ENCODE data around the gene TBC1D7. TPM values are rescaled to one million over a fixed set of nuclear protein-coding genes. Genes with fewer than 3 reads are reported as not detected.

Gene TBC1D7
- total RNA-seq, 4 donors from 2014 or later: 4.4 to 23.6 (median 12.5) TPM; not detected in 1

DNA sequence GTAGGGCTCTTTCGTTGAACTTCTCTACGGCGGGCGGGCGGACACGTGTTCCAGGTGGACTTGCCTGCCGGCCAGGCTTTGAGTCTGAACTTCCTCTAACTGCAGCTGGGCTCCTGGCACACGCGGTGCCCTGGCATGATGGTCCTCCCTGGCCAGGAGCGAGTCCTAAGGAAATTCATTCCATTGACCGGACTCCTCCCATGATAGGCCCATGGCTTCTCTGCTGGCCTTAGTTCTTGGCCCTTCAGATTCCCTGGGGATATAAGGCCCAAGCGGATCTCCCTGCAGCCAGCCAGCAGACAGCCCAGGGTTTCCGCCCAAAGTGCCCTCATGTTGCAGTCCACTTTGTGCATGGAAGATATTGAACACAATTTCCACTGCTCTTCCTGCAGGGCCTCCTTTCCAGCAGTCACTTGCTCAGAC, 39.4 kb downstream of the TBC1D7 start:
- intact Hi-C loops (cut with DNase I; ENCODE audit: low total_unique reads): no loop called here
- TF ChIP-seq, protein P1, sequence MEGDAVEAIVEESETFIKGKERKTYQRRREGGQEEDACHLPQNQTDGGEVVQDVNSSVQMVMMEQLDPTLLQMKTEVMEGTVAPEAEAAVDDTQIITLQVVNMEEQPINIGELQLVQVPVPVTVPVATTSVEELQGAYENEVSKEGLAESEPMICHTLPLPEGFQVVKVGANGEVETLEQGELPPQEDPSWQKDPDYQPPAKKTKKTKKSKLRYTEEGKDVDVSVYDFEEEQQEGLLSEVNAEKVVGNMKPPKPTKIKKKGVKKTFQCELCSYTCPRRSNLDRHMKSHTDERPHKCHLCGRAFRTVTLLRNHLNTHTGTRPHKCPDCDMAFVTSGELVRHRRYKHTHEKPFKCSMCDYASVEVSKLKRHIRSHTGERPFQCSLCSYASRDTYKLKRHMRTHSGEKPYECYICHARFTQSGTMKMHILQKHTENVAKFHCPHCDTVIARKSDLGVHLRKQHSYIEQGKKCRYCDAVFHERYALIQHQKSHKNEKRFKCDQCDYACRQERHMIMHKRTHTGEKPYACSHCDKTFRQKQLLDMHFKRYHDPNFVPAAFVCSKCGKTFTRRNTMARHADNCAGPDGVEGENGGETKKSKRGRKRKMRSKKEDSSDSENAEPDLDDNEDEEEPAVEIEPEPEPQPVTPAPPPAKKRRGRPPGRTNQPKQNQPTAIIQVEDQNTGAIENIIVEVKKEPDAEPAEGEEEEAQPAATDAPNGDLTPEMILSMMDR (IDR thresholded peaks at IDR 0.05): no peak
- no peak for TF ChIP-seq POLR2A (IDR thresholded peaks at IDR 0.05)
- no peaks in the 10 kb centered on the region for H3K36me3 ChIP-seq
- H3K9me3 ChIP-seq: peaks cover 0 to 7% of the 10 kb centered on the region in 2 donors
- no peaks in the 10 kb centered on the region for H3K27me3 ChIP-seq
- H3K4me3 ChIP-seq: no peak overlapping the region
- no peak for DNase-seq
- no peaks in the 10 kb centered on the region for H3K4me1 ChIP-seq
- H3K27ac ChIP-seq: no peak overlapping the region

DNA sequence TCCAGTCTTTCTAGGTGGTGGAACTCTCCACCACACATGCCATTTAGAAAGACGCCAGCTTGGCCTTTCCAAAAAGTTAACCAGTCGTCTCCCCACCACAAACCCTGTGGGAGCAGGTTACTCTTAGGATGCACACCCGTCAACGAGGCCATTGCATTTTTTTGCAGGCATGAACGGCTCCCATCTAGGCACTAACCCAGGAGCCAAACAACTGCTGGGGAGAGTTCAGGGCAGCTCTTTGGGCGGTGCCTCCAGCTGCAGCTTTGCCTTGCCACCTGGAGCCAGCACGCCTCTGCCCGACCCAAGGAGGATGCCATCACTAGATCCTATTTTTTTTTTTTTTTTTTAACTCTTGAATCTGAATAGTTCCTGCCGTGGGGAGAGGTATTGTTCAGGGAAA, 39.9 kb downstream of the TBC1D7 start:
- TF ChIP-seq, protein P1 (IDR thresholded peaks at IDR 0.05): no peak
- TF ChIP-seq POLR2A (IDR thresholded peaks at IDR 0.05): no peak
- H3K4me3 ChIP-seq: no peak overlapping the region
- intact Hi-C loops (cut with DNase I; ENCODE audit: low total_unique reads): no loop called here

DNA sequence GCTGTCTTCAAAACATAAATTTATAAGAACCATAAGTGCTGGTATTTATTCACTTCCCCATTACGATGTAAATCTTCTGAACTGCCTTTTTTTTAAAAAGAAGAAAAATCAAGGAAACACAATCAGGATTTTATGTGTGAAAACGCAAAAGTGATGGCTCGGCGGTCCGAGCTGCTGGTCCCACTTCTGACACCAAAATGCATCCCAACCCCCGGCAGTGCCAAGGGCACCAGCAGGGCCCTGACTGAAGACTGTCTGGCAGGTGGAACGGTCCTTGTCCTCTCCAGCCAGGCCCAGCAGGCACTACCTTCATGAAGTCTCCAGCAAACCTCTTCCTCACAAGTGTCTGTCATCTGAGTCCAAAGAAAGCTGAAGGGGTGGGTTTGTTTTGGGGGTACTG, 41.2 kb downstream of the TBC1D7 start:
- TF ChIP-seq, protein P1 (IDR thresholded peaks at IDR 0.05): no peak
- TF ChIP-seq POLR2A (IDR thresholded peaks at IDR 0.05): no peak
- no peaks in the 10 kb centered on the region for H3K4me1 ChIP-seq
- DNase-seq: no peak
- H3K27ac ChIP-seq: no peak overlapping the region
- H3K4me3 ChIP-seq: no peak overlapping the region
- no peaks in the 10 kb centered on the region for H3K36me3 ChIP-seq
- H3K9me3 ChIP-seq: peaks cover 0 to 7% of the 10 kb centered on the region in 2 donors
- intact Hi-C loops (cut with DNase I; ENCODE audit: low total_unique reads): no loop called here
- H3K27me3 ChIP-seq: no peaks in the 10 kb centered on the region

More for the DNA sequence above, 39.9 kb downstream of the TBC1D7 start:
- H3K27ac ChIP-seq: no peak overlapping the region
- peaks cover 0 to 7% of the 10 kb centered on the region in 2 donors for H3K9me3 ChIP-seq
- no peaks in the 10 kb centered on the region for H3K4me1 ChIP-seq
- DNase-seq: no peak
- H3K27me3 ChIP-seq: no peaks in the 10 kb centered on the region
- no peaks in the 10 kb centered on the region for H3K36me3 ChIP-seq

DNA sequence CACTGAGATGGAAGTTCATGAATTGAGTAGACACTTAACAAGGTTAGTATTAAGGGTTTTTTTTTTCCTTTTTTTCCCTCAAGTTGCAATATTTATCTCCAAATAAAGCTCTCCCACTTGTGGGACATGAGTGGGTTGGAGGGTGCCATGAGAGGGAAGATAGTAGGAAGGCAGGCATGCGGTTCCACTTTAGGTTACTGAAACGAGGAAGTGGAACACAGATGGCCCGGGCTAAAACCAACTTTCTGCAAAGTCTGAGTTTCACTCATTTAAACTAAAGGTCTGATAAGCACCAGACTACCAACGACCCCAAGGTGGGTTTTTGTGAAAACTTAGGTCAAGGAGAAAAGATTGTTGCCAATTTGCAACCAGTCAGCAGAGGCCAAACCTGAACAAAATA, 42.2 kb downstream of the TBC1D7 start:
- Histone ChIP-seq H3K27me3 (no peaks in the 10 kb centered on the region), H3K36me3 (no peaks in the 10 kb centered on the region), H3K27ac (no peak overlapping the region), H3K9me3 (peaks cover 0 to 7% of the 10 kb centered on the region in 2 donors), H3K4me1 (no peaks in the 10 kb centered on the region), H3K4me3 (no peak overlapping the region)
- no peak for DNase-seq
- intact Hi-C loops (cut with DNase I; ENCODE audit: low total_unique reads): no loop called here
- TF ChIP-seq, protein P1 (IDR thresholded peaks at IDR 0.05): no peak
- TF ChIP-seq POLR2A (IDR thresholded peaks at IDR 0.05): no peak

DNA sequence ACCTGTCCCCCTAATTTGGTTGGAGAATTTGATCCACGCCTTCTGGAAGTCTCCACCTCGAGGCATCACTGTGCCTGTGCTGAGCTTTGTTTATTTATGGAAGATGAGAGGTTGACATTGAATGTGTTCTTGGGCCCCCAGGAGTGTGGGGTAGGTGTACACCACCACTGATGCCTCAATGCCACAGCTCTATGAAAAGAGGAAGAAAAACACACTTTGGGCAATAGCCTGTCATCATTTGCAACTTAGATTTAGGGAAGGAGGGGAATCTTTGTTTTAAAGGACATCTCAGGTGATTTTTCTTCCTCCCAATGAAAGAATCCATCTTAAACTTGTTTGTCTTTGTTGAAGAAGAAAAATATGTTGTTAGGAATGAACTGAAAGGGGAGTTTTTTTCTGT, 42.6 kb downstream of the TBC1D7 start:
- Histone ChIP-seq H3K4me1 (no peaks in the 10 kb centered on the region), H3K36me3 (no peaks in the 10 kb centered on the region), H3K4me3 (no peak overlapping the region), H3K27me3 (no peaks in the 10 kb centered on the region), H3K27ac (no peak overlapping the region), H3K9me3 (peaks cover 0 to 7% of the 10 kb centered on the region in 2 donors)
- TF ChIP-seq, protein P1 (IDR thresholded peaks at IDR 0.05): no peak
- no peak for TF ChIP-seq POLR2A (IDR thresholded peaks at IDR 0.05)
- no peak for DNase-seq
- intact Hi-C loops (cut with DNase I; ENCODE audit: low total_unique reads): no loop called here

Data from uterus (tissue), 4 donors.